PFSK-1 (cell line): ENCODE data around the gene RALGPS1.

ENCODE experiments used
- POLR2AphosphoS5 ChIP-seq: IDR thresholded peaks from 2 replicates; pipeline ENCODE4 v1.6.1; 2012; ENCODE audit warnings: low read depth, mild to moderate bottlenecking, control low read depth, low read length, moderate library complexity
- TAF1 ChIP-seq: IDR thresholded peaks from 2 replicates; pipeline ENCODE4 v1.6.1; 2012; ENCODE audit warnings: low read length, control low read depth, borderline replicate concordance; ENCODE audit not compliant: insufficient read depth

DNA sequence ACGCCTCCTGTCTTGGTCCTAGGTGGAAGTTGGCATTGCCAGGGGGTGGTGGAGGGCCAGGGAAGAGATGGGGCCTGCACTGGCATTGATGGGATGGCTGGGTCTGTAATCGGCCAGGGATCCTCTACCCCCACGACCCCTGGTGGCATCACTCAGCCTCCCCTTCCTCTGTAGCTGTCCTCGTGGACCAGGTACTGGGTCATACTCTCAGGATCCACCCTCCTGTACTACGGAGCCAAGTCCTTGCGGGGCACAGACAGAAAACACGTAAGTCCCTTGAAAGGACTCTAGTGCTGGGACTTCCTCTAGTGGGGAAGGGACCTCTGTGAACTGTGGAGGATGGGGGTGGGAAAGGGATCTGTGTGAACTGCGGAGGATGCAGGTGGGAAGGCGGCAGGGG lies 297.9 kb downstream of the RALGPS1 start:
- TF ChIP-seq POLR2AphosphoS5 (no peak), TAF1 (no peak)
